ENCODE results near the gene UBL7. TPM values are rescaled to one million over a fixed set of nuclear protein-coding genes. Genes with fewer than 3 reads are reported as not detected.
A peak's percentile ranks its signal among the peaks of the same experiment; 100 is the strongest.

Gene UBL7
- total RNA-seq, 1 donor from 2014 or later = 79.9 TPM

DNA sequence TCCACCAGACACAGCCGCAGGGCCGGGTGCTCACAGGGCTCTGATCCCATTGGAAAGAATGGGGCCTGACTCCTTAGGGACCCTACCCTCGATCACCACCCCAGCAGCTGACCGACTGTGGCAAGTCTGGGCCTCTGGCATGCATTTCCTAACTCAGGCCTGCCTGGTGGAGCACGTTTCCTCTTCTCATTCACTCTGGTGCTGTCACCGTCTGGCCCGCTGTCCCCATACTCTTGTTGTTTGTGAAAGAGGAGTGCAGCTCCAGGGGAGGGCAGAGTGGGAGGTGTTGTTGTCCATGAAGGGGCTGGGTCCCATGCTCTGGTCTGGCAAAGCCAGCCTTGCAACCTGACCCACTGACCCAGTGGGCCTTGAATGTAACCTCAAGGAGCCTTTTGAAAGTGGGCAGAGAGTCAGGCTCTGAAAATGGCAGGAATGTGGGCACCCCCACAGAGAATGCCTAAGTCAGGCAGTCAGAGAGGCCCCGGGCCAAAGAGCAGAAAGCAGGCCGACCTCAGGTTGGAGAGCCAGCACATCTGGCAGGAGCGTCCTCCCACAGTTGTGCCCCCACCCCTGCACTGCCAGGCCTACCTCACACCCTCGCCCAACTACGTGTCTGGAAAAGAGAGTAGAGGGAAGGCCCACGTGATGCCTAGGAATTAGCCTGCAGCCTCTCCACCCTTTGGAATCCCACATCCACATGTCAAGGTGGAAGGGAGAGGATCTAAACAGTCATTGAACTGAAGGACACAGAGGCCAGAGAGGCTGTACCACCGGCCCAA lies 38.1 kb downstream of the UBL7 start:
- no peak for TF ChIP-seq CTCF (IDR thresholded peaks at IDR 0.05; ENCODE audit: unreplicated experiment)
- no peak for DNase-seq (ENCODE audit: low spot score)
- Mint-ChIP-seq H3K9me3 (ENCODE audit: unreplicated experiment) (no peaks in the 10 kb centered on the region), H3K36me3 (ENCODE audit: low read depth, unreplicated experiment) (peaks cover 7% of the 10 kb centered on the region), H3K4me1 (ENCODE audit: unreplicated experiment) (peaks cover 39% of the 10 kb centered on the region), H3K4me3 (ENCODE audit: unreplicated experiment) (no peak overlapping the region), H3K27ac (ENCODE audit: unreplicated experiment) (peak overlapping the region; percentile 81), H3K27me3 (ENCODE audit: unreplicated experiment) (peaks cover 12% of the 10 kb centered on the region)

- TF ChIP-seq CTCF (IDR thresholded peaks at IDR 0.05; ENCODE audit: unreplicated experiment) = no peak
- H3K9me3 Mint-ChIP-seq (ENCODE audit: unreplicated experiment) = no peaks in the 10 kb centered on the region
- no peak for DNase-seq (ENCODE audit: low spot score)
- no peak overlapping the region for H3K27ac Mint-ChIP-seq (ENCODE audit: unreplicated experiment)
- peaks cover 12% of the 10 kb centered on the region for H3K27me3 Mint-ChIP-seq (ENCODE audit: unreplicated experiment)
- peaks cover 39% of the 10 kb centered on the region for H3K4me1 Mint-ChIP-seq (ENCODE audit: unreplicated experiment)
- no peak overlapping the region for H3K4me3 Mint-ChIP-seq (ENCODE audit: unreplicated experiment)
- peaks cover 7% of the 10 kb centered on the region for H3K36me3 Mint-ChIP-seq (ENCODE audit: low read depth, unreplicated experiment)
Observed at GRCh38 chr15:74422265-74422651, 38.7 kb downstream of the UBL7 start.

- Mint-ChIP-seq H3K9me3 (ENCODE audit: unreplicated experiment) (no peaks in the 10 kb centered on the region), H3K27ac (ENCODE audit: unreplicated experiment) (no peak overlapping the region), H3K4me3 (ENCODE audit: unreplicated experiment) (no peak overlapping the region), H3K4me1 (ENCODE audit: unreplicated experiment) (peaks cover 37% of the 10 kb centered on the region), H3K36me3 (ENCODE audit: low read depth, unreplicated experiment) (peaks cover 5% of the 10 kb centered on the region), H3K27me3 (ENCODE audit: unreplicated experiment) (peaks cover 12% of the 10 kb centered on the region)
- no peak for DNase-seq (ENCODE audit: low spot score)
- no peak for TF ChIP-seq CTCF (IDR thresholded peaks at IDR 0.05; ENCODE audit: unreplicated experiment)
Observed at GRCh38 chr15:74421302-74422245, 39.4 kb downstream of the UBL7 start.

DNA sequence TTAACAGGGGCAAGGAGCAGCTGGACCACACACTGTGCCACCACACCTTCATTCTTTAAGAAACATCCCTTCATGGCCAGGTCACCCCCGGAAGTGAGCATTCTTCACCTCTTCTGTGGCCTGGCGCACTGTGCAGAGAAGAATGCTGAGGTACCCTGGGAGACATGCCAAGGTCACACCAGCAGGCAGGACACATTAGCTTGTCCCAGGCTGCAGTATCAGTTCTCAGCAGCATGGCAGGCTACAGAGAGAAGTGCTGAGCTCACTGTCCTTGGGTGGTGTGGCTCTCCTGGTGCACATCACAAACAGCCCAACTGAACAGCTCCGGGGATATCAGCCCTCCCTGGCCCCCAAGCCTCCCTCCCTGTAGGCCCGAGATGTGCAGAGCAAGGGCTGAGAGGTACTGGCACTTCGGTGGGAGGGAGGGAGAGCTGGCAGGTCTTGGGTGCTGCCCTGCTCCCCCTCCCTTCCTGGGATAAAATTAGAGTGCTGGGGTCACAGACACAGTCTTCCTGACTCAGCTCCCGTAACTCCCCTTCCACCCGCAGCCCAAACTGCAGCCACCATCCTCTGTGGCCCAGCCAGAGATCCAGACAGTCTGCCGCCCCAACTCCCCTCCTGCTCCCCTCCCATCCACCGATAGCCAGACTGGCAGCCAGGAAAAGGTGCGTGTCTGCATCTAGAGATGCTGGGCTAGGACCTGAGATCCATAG lies 40.6 kb downstream of the UBL7 start:
- Mint-ChIP-seq H3K4me1 (ENCODE audit: unreplicated experiment) (peaks cover 37% of the 10 kb centered on the region), H3K4me3 (ENCODE audit: unreplicated experiment) (no peak overlapping the region), H3K27ac (ENCODE audit: unreplicated experiment) (no peak overlapping the region), H3K9me3 (ENCODE audit: unreplicated experiment) (no peaks in the 10 kb centered on the region), H3K27me3 (ENCODE audit: unreplicated experiment) (peaks cover 12% of the 10 kb centered on the region), H3K36me3 (ENCODE audit: low read depth, unreplicated experiment) (peaks cover 14% of the 10 kb centered on the region)
- no peak for DNase-seq (ENCODE audit: low spot score)
- TF ChIP-seq CTCF (IDR thresholded peaks at IDR 0.05; ENCODE audit: unreplicated experiment) = no peak

Data from endothelial cell (in vitro differentiated cells).